Midbrain (tissue), 1 donor: ENCODE data around the gene C1QC.
"Not testable (repeated sequence)": the region's sequence is repeated elsewhere in the genome, so short reads cannot be mapped to it uniquely, and the experiment has no call there.

Experiments
- DNase-seq: peaks from one replicate; lab custom pipeline; 2025; lab: John Stamatoyannopoulos, UW

Gene C1QC

DNA sequence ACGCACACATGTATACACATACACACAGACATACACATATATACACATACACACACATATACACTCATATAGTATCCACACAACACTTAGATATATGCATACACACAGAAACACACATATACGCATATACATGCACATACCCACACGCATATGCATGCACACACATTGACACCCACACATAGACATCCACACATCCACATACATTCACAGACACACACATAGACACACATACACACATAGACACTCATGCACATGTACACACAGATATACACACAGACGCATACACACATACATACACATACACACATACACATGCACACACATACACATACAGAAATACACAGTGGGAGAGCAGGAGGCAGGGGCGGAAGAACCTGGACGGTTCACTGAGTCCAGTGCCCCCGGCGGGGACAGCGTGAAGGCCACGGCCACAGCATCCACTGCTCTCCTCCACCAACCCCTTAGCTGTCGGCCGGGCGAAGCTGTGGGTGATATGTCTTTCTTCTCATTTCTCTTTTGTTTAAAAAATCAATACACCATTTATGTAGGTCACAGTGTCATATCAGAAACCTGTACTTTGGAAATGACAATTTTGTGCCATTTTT lies 6.8 kb downstream of the C1QC start:
- DNase-seq = no peak

DNA sequence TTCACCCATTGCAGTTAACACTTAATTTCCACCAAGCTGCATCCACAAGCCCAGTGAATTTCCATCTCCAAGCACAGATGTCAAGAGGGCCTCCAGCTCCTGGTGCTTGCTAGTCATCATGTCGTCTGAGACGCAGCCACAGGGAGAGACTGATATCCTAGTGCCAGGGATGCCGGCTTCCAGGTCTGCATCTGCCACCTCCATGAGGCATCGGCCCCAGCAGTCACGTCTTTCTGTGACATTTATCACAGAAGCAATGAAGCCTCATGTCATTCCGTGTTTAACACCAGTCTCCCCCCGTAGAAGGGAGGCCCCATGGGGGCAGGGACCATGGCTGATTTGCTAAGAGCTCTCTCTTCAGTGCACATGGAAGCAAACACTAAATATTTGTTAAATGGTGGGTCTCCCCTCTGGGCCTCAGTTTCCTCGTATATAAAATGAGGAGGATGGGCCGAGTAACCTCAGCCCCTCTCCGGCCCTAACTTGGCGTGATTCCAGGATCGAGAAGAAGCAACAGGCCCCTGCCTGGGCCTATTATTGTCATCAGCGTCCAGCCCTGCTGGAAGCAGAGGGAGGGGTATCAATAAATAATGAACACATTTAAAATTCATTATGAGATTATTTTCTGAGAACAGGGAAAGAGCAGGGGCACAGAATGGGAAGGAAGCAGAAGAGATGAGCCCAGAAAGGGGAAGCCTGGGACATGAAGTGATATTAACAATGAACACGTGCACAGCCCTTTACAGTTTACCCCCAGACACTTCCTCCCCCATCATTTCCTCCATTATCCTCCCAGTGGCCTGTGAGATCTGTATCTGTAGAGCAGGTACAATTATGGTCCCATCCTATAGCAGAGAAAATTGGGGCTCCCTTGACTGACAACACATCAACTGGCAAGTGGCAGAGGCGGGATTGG lies 8.8 kb downstream of the C1QC start:
- no peak for DNase-seq

DNA sequence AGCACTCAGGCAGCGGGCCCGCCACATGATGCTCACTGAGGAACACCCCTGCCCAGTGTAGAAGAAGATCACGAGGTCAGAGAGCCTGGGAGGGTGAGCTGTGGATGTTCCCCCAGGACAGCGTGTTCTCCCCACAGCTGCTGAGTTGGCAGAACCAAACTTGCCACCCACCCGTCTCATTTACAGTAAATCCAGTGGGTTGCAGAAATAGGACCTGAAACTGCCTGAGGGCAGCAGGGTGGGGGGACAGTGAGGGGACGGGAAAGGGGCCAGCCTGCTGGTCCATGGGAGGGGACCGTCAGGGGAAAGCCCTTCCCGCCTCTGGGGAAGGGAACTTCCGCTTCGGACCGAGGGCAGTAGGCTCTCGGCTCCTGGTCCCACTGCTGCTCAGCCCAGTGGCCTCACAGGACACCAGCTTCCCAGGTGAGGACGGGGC lies 9.5 kb downstream of the C1QC start, which contains the start of gene C1QB:
Gene C1QB (plus strand): TSS at position 356 of the 436 bp plus-strand sequence. CDS start 6,227 bp downstream, outside the sequence.
- DNase-seq = peak; percentile 43

DNA sequence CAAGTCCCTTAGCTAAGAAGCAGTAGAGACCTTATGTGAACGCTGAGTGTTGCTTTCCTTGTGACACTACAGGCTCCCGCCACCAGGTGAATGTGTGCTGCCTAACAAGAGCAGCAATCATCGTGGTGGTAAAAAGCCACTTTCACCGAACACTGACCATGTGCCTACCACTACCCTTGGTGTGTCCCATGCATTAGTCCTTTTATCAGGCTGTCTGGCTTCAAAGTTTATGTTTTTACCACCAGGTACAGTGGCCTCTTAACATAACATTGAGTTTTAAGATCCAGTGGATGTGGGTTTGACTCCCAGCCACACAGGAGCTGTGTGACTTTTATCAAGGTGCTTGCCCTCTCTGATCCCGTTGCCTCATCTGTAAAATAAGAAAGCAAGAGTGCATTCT lies 11.3 kb downstream of the C1QC start:
- DNase-seq = no peak

DNA sequence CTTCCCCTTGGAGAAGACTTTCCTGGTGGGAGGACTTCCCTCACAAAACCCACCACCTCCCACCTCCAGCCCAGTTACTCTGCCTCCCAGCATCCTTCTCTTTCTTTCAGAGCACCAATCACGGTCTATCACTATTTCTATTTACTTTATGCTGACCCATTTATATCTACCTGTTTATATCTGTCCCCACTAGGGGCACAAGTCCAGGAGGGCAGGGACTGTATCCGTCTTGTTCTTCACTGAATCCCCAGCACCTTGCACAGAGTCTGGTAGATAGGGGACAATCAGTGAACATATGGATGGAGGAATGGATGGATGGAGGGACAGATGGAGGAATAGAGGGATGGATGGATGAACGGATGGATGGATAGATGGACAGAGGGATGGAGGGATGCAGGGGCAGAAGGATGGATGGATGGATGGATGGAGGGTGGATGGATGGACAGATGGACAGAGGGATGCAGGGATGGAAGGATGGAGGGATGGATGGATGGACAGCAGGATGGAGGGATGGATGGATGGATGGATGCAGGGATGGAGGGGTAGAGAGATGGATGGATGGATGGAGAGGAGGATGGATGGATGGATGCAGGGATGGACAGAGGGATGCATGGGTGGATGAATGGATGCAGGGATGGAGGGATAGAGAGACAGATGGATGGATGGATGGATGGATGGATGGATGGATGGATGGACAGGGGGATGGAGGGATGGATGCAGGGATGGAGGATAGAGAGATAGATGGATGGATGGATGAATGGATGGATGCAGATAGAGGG lies 15.1 kb downstream of the C1QC start:
- DNase-seq = no peak

DNA sequence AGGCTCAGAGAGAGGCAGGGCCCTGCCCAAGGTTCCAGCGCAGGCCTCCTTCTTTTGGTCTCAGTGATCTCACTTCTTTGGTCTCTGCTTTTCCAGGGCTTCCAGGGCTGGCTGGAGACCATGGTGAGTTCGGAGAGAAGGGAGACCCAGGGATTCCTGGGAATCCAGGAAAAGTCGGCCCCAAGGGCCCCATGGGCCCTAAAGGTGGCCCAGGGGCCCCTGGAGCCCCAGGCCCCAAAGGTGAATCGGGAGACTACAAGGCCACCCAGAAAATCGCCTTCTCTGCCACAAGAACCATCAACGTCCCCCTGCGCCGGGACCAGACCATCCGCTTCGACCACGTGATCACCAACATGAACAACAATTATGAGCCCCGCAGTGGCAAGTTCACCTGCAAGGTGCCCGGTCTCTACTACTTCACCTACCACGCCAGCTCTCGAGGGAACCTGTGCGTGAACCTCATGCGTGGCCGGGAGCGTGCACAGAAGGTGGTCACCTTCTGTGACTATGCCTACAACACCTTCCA lies 17.3 kb downstream of the C1QC start:
- DNase-seq = no peak

DNA sequence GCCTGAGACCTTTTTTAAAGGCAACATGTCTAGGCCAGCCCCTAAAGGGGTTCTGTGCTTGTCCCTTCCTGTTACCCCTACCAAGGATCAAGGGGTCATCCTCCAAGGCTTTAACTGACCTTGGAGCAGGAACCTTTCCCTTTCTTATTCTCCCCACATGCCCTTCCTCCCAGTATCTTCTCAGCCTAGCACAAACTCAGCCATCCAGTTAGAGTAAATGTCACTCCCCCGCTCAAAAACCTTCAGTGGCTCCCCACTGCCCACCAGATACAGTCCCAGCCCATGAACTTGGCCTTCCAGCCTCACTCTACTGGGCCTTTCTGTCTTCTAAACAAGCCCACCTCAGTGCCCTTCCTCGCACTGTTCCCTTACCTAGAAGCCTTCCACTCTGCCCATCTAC lies 18.4 kb downstream of the C1QC start:
- DNase-seq = no peak

DNA sequence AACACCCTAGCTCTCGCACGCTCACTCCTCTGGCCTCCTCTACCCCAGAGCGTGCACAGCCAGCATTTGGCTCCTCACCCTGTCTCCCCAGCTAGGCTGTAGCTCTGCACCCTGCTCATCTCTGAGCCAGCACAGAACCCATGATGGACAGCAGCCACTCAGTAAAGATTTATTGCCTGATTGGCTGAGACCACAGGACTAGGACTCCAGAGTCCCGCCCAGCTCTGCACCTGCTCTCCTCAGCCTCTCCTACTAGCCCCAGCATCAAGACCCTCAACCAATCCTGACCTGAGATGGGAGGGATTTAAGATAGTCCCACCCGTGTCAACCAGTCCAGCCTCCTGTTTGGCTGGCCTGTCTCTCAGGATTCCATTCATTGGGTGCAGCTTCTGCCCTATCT lies 18.9 kb downstream of the C1QC start:
- peak; percentile 46 for DNase-seq

DNA sequence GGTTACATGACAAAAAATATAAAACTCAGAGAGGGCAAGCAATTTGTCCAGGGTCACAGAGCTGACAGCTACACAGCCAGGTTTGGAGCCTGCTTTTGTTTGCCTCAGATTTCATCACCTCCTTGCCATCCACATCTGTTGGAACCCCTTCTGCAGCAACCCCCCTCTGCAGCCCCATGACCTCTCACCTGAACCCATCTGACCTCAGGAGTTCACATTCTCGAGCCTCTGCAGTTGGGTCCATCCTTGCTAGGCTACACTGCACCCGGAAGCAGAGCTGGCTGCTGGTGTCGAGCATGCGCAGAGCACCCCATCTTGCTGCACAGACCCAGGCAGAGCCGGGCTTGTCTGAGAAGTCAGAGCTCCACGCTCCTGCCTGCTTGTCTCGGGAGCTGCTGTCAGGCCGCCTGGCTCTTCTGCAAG lies 19.6 kb downstream of the C1QC start:
- no peak for DNase-seq

DNA sequence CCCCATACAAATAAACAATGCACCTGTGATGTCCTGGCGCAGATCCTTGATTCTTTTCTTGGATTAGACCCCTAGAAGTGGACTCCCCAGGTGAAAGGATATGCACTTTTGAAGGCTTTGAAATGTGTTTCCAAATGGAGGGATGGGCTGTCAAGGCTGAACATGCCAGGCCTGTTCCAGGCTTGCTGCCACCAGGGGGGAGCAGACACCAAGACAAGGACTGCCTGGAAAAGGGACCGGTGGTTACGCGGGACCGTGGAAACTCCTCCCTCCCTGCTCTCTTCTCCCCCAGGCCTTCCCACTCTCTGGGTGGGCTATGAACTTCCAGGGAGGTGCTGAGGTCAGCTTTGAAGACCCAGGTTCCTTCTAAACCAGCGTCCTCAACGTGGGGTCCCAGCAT lies 22.3 kb downstream of the C1QC start:
- DNase-seq = peak; percentile 5

DNA sequence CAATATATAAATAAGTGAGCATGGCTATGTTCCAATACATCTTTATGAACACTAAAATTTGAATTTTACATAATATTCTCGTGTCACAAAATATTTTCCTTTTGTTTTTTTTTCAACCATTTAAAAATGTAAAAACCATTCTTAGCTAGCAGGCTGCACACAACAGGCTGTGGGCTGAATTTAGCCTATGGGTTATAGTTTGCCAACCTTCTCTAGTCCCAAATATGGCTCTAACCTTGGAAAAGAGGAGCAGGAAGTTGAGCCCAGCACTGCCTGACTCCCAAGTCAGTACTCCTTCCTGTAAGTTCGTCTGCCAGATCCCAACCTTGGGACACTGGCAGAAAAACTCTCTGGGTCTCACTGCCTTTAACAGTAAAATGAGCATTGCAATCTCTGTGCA lies 23.0 kb downstream of the C1QC start:
- no peak for DNase-seq

DNA sequence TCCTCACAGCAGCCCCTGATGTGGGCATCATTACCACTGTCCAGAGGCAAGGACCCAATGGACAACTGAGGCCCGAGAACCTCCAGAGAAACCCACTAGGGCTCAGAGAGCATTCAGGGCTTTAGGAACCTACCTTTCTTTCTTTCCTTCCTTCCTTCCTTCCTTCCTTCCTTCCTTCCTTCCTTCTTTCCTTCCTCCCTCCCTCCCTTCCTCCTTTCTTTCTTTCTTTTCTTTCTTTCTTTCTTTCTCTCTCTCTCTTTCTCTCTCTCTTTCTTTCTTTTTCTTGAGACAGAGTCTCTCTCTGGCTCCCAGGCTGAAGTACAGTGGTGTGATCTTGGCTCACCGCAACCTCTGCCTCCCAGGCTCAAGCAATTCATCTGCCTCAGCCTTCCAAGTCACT lies 25.4 kb downstream of the C1QC start:
- not testable (repeated sequence) for DNase-seq

DNA sequence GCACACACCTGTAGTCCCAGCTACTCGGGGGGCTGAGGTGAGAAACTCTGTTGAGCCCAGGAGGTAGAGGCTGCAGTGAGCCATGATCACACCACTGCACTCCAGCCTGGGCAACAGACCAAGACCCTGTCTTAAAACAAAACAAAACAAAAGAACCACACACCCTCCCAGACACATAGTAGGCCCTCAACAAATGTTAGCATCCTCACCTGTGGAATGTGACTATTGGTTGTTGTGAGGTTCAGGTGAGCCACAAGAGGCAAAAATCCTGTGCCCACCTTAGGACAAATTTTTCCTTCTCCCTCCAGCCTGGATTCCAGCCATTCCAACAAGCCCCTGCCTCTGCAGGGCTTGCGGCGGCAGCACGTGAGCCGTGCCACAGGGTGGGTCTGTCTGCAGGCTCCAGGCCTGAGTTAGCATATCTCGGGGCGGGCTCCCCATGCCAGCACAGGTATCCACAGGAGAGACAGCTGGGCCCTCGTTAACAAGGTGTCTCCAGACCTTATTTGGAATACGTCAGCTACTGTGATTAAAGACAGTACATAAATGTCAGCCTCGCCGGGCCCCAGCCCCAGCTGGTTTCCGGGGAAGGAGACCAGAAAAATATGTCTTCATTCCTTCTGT lies 27.0 kb downstream of the C1QC start:
- DNase-seq = no peak

DNA sequence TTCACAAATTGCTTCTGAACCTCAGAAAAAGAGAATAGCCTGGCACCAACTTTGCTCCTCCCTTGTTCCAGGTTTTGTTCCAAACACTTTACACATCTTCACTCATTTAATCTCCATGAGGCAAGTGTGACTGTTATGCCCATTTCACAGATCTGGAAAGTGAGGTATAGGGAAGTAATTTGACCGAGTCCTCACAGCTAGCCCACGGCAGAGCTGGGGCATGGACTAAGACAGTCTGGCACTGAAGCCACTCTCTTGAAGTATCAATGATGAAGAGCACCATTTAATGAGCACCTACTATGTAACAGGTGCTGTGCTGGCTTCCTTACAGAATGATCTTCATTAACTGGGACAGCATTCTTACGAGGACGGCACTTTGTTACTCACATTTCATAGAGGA lies 28.6 kb downstream of the C1QC start:
- no peak for DNase-seq

DNA sequence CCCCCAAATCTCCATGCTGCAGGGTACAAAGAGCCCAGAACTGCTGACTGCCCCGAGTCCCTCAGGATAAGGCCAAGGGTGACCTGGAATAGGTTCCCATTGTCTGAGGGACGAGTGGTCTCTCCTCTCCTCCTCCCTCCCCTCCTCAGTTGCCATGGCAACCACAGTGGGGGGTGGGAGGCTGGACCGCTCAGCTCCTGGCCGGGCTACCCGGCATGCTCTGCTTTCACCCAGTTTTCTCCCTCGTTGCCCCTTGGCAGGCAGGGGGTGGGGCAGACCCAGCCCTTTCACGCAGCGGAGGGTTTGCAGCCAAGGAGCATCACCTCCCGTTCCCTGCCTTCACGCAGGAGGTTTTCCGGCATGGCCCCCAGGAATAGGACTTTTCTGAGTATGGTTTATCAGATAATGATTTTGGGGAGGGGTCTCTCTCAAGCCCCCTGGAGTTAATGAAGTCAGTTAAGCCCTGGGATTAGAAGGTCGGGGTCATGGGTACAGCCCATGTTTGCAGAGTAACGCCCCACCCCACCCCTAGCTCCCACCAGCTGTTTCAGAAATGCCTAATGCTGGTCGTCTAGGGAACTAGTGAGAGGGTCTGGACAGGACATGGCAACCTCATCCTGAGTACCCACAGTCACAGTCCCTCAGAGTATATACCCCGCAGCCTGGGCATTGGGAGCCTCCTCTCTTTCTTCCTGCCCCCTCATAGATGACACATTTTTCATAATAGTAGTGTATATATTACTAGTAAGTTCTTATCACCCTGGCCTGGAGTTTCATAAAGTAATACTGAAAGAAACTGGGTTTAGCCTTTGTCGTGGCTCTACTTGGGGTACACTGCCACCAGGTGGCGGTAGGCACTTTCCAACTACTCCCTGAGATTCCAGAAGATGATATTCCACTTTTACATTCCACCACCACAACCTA lies 30.3 kb downstream of the C1QC start:
- DNase-seq = peak; percentile 64

DNA sequence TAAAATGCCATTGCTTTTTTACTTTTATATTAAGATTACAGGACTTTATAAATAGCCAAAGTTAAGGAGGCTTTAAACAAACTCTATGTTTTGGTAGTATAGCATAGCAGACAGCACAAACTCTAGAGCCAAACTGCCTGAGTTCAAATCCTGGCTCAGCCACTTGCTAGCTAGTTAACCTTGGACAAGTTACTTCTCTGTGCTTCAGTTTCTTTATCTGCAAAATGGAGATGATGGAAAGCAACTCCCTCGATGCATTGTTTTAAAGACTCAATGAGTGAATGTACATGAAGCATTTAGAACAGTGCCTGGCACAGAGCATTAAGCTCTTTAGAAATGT lies 30.9 kb downstream of the C1QC start:
- no peak for DNase-seq

DNA sequence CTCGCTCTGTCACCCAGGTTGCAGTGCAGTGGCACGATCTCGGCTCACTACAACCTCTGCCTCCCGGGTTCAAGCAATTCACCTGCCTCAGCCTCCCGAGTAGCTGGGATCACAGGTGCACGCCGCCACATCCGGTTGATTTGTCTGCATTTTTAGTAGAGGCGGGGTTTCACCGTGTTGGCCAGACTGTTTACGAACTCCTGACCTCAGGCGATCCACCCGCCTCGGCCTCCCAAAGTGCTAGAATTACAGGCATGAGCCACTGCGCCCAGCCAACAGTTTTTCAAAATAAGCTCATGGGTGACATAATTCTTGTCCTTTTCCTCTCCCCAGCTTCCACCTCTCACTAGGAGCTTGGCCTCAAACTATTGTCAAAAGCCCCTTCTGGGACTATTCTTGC lies 32.7 kb downstream of the C1QC start:
- not testable (repeated sequence) for DNase-seq

DNA sequence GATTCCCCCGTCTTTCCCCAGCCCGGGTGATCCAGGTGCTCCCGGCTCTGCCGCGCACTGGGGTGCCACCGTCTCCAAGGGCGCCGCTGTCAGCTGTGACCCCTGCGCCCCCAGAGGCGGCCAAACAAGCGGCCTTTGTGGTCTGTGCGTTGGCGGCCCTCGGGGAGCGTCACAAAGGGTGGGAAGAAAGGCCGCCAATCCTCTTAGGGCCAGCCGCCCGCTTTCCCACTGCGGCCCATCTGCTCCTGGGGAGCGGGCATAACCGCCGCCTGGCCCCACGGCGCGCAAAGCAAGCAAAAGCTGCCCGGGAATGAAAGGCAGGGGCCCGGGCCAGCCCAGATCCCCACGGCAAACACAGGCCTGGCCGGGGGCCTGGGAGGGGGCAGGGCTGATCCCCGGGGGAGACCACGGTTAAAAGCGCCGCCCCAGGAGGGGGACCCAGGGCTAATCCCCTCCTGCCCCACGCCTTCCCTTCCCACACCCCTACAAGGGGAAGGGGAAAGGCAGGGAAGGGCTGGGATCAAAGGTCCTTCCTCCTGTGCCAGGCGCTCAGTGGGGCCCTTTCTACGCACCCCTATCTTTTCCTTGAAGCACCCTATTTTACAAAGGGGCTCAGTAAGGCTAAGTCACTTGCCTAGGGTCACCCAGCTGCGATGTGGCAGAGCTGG lies 33.6 kb downstream of the C1QC start:
- DNase-seq = no peak

DNA sequence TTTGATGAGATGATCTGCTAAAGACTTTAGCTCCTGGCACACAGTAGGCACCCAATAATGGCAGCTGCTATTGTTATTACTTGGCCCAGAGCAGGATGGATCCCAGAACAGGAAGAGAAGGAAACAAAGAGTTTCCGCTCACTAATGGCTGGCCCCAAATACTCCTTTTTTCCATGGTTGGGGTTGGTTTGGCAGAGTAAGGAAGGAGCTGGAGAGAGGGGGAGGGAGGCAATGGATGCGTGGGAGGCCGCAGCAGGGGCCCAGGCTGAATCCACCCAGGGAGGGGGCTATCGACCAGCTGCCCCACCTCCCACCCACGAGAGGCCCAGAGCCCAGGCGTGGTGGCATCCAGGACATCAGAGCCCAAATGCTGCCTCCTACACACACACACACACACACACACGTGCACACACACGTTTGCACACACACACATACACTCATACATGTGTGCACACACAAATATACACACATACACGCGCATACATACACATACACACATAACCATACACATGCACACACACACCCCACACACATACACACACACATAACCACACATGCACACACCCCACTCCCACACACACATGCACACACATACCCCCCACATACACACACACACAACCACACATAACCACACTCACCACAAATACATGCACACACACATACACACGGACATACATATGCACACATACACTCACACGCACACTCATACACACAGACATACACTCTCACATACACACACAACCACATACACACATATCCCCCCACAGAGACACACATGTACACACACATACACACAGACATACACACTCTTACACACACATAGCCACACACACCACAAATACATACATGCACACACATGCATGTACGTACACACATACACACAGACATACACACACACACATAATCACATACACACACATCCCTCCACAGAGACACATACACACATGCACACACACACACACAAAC lies 34.8 kb downstream of the C1QC start:
- DNase-seq = no peak
